HG03108 (cell line): ENCODE results near the gene USP17L17.
"Not testable (repeated sequence)": the region's sequence is repeated elsewhere in the genome, so short reads cannot be mapped to it uniquely, and the experiment has no call there.

Source experiments
- ATAC-seq: cut with Tn5 transposase; IDR thresholded peaks from one replicate; pipeline ENCODE4 v1.9.1; 2021; ENCODE audit warnings: moderate library complexity; ENCODE audit not compliant: unreplicated experiment

The USP17L17 gene, protein sequence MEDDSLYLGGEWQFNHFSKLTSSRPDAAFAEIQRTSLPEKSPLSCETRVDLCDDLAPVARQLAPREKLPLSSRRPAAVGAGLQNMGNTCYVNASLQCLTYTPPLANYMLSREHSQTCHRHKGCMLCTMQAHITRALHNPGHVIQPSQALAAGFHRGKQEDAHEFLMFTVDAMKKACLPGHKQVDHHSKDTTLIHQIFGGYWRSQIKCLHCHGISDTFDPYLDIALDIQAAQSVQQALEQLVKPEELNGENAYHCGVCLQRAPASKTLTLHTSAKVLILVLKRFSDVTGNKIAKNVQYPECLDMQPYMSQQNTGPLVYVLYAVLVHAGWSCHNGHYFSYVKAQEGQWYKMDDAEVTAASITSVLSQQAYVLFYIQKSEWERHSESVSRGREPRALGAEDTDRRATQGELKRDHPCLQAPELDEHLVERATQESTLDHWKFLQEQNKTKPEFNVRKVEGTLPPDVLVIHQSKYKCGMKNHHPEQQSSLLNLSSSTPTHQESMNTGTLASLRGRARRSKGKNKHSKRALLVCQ

DNA sequence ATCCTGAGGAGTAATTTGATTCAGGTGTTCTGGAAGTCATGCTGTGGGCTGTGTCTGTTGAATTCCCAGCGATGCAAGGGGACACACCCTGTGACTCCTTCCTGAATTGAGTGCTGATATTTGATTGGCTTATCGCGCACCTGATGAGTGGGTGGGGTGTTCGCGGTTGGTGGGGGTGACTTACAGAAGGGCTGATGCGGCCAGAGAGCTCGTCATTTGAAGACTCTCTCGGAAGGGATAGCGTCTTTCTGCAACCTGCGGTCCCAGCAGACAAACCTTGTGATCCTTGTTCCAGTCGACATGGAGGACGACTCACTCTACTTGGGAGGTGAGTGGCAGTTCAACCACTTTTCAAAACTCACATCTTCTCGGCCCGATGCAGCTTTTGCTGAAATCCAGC is at the start of gene USP17L17:
TSS of gene USP17L17 (plus strand) at position 301 of the 400 bp plus-strand sequence. CDS start at position 301, 0 bp downstream.
- not testable (repeated sequence) for ATAC-seq

DNA sequence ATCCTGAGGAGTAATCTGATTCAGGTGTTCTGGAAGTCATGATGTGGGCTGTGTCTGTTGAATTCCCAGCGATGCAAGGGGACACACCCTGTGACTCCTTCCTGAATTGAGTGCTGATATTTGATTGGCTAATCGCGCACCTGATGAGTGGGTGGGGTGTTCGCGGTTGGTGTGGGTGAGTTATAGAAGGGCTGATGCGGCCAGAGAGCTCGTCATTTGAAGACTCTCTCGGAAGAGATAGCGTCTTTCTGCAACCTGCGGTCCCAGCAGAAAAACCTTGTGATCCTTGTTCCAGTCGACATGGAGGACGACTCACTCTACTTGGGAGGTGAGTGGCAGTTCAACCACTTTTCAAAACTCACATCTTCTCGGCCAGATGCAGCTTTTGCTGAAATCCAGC is 33.3 kb upstream of the USP17L17 start, which contains the start of gene USP17L10:
TSS of gene USP17L10 (plus strand) at position 301 of the 400 bp plus-strand sequence. CDS start at position 301, 0 bp downstream.
- not testable (repeated sequence) for ATAC-seq

DNA sequence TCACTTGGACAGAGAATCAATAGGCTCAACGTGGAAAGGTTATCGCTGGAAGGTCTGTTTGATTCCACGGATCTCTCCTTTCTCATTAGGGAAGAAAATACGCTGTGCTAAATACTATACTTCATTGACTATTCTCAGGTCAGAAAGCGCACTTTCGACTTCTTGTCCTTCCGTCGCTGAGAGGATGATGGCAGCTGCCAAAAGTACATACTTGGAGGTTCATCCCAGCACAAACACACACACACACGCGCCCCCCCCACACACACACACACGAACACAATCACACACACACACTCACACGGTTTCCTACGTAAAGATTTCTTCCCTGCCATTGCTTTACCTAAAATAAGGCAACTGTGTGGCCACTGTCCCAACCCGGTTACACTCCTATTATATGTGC is 29.0 kb upstream of the USP17L17 start:
- not testable (repeated sequence) for ATAC-seq

DNA sequence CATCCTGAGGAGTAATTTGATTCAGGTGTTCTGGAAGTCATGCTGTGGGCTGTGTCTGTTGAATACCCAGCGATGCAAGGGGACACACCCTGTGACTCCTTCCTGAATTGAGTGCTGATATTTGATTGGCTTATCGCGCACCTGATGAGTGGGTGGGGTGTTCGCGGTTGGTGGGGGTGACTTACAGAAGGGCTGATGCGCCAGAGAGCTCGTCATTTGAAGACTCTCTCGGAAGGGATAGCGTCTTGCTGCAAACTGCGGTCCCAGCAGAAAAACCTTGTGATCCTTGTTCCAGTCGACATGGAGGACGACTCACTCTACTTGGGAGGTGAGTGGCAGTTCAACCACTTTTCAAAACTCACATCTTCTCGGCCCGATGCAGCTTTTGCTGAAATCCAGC is 28.6 kb upstream of the USP17L17 start, which contains the start of gene USP17L11:
TSS of gene USP17L11 (plus strand) at position 301 of the 400 bp plus-strand sequence. CDS start at position 301, 0 bp downstream.
- ATAC-seq: not testable (repeated sequence)

DNA sequence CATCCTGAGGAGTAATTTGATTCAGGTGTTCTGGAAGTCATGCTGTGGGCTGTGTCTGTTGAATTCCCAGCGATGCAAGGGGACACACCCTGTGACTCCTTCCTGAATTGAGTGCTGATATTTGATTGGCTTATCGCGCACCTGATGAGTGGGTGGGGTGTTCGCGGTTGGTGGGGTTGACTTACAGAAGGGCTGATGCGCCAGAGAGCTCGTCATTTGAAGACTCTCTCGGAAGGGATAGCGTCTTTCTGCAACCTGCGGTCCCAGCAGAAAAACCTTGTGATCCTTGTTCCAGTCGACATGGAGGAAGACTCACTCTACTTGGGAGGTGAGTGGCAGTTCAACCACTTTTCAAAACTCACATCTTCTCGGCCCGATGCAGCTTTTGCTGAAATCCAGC is 23.8 kb upstream of the USP17L17 start, which contains the start of gene USP17L12:
TSS of gene USP17L12 (plus strand) at position 301 of the 400 bp plus-strand sequence. CDS start at position 301, 0 bp downstream.
- not testable (repeated sequence) for ATAC-seq

DNA sequence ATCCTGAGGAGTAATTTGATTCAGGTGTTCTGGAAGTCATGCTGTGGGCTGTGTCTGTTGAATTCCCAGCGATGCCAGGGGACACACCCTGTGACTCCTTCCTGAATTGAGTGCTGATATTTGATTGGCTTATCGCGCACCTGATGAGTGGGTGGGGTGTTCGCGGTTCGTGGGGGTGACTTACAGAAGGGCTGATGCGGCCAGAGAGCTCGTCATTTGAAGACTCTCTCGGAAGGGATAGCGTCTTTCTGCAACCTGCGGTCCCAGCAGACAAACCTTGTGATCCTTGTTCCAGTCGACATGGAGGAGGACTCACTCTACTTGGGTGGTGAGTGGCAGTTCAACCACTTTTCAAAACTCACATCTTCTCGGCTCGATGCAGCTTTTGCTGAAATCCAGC is 19.1 kb upstream of the USP17L17 start, which contains the start of gene USP17L13:
TSS of gene USP17L13 (plus strand) at position 301 of the 400 bp plus-strand sequence. CDS start at position 301, 0 bp downstream.
- ATAC-seq: not testable (repeated sequence)

DNA sequence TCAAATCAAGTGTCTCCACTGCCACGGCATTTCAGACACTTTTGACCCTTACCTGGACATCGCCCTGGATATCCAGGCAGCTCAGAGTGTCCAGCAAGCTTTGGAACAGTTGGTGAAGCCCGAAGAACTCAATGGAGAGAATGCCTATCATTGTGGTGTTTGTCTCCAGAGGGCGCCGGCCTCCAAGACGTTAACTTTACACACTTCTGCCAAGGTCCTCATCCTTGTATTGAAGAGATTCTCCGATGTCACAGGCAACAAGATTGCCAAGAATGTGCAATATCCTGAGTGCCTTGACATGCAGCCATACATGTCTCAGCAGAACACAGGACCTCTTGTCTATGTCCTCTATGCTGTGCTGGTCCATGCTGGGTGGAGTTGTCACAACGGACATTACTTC is 13.4 kb upstream of the USP17L17 start:
- ATAC-seq: not testable (repeated sequence)

DNA sequence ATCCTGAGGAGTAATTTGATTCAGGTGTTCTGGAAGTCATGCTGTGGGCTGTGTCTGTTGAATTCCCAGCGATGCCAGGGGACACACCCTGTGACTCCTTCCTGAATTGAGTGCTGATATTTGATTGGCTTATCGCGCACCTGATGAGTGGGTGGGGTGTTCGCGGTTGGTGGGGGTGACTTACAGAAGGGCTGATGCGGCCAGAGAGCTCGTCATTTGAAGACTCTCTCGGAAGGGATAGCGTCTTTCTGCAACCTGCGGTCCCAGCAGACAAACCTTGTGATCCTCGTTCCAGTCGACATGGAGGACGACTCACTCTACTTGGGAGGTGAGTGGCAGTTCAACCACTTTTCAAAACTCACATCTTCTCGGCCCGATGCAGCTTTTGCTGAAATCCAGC is 9.6 kb upstream of the USP17L17 start, which contains the start of gene USP17L15:
TSS of gene USP17L15 (plus strand) at position 301 of the 400 bp plus-strand sequence. CDS start at position 301, 0 bp downstream.
- ATAC-seq: not testable (repeated sequence)

DNA sequence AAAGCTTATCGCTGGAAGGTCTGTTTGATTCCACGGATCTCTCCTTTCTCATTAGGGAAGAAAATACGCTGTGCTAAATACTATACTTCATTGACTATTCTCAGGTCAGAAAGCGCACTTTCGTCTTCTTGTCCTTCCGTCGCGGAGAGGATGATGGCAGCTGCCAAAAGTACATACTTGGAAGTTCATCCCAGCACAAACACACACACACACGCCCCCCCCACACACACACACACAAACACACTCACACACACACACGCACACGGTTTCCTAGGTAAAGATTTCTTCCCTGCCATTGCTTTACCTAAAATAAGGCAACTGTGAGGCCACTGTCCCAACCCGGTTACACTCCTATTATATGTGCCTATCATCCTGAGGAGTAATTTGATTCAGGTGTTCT is 5.2 kb upstream of the USP17L17 start:
- not testable (repeated sequence) for ATAC-seq

DNA sequence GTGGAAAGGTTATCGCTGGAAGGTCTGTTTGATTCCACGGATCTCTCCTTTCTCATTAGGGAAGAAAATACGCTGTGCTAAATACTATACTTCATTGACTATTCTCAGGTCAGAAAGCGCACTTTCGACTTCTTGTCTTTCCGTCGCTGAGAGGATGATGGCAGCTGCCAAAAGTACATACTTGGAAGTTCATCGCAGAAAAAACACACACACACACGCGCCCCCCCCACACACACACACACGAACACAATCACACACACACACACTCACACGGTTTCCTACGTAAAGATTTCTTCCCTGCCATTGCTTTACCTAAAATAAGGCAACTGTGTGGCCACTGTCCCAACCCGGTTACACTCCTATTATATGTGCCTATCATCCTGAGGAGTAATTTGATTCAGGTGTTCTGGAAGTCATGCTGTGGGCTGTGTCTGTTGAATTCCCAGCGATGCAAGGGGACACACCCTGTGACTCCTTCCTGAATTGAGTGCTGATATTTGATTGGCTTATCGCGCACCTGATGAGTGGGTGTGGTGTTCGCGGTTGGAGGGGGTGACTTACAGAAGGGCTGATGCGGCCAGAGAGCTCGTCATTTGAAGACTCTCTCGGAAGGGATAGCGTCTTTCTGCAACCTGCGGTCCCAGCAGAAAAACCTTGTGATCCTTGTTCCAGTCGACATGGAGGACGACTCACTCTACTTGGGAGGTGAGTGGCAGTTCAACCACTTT is 4.4 kb downstream of the USP17L17 start, which contains the start of gene USP17L18:
TSS of gene USP17L18 (plus strand) at position 678 of the 728 bp plus-strand sequence. CDS start at position 678, 0 bp downstream.
- ATAC-seq: not testable (repeated sequence)

DNA sequence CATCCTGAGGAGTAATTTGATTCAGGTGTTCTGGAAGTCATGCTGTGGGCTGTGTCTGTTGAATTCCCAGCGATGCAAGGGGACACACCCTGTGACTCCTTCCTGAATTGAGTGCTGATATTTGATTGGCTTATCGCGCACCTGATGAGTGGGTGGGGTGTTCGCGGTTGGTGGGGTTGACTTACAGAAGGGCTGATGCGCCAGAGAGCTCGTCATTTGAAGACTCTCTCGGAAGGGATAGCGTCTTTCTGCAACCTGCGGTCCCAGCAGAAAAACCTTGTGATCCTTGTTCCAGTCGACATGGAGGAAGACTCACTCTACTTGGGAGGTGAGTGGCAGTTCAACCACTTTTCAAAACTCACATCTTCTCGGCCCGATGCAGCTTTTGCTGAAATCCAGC is 9.4 kb downstream of the USP17L17 start, which contains the start of gene USP17L19:
TSS of gene USP17L19 (plus strand) at position 301 of the 400 bp plus-strand sequence. CDS start at position 301, 0 bp downstream.
- not testable (repeated sequence) for ATAC-seq

DNA sequence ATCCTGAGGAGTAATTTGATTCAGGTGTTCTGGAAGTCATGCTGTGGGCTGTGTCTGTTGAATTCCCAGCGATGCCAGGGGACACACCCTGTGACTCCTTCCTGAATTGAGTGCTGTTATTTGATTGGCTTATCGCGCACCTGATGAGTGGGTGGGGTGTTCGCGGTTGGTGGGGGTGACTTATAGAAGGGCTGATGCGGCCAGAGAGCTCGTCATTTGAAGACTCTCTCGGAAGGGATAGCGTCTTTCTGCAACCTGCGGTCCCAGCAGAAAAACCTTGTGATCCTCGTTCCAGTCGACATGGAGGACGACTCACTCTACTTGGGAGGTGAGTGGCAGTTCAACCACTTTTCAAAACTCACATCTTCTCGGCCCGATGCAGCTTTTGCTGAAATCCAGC is 14.1 kb downstream of the USP17L17 start, which contains the start of gene USP17L20:
TSS of gene USP17L20 (plus strand) at position 301 of the 400 bp plus-strand sequence. CDS start at position 301, 0 bp downstream.
- not testable (repeated sequence) for ATAC-seq

DNA sequence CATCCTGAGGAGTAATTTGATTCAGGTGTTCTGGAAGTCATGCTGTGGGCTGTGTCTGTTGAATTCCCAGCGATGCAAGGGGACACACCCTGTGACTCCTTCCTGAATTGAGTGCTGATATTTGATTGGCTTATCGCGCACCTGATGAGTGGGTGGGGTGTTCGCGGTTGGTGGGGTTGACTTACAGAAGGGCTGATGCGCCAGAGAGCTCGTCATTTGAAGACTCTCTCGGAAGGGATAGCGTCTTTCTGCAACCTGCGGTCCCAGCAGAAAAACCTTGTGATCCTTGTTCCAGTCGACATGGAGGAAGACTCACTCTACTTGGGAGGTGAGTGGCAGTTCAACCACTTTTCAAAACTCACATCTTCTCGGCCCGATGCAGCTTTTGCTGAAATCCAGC is 18.9 kb downstream of the USP17L17 start, which contains the start of gene USP17L21:
TSS of gene USP17L21 (plus strand) at position 301 of the 400 bp plus-strand sequence. CDS start at position 301, 0 bp downstream.
- ATAC-seq: not testable (repeated sequence)

DNA sequence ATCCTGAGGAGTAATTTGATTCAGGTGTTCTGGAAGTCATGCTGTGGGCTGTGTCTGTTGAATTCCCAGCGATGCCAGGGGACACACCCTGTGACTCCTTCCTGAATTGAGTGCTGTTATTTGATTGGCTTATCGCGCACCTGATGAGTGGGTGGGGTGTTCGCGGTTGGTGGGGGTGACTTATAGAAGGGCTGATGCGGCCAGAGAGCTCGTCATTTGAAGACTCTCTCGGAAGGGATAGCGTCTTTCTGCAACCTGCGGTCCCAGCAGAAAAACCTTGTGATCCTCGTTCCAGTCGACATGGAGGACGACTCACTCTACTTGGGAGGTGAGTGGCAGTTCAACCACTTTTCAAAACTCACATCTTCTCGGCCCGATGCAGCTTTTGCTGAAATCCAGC is 23.6 kb downstream of the USP17L17 start, which contains the start of gene USP17L22:
TSS of gene USP17L22 (plus strand) at position 301 of the 400 bp plus-strand sequence. CDS start at position 301, 0 bp downstream.
- ATAC-seq: not testable (repeated sequence)

DNA sequence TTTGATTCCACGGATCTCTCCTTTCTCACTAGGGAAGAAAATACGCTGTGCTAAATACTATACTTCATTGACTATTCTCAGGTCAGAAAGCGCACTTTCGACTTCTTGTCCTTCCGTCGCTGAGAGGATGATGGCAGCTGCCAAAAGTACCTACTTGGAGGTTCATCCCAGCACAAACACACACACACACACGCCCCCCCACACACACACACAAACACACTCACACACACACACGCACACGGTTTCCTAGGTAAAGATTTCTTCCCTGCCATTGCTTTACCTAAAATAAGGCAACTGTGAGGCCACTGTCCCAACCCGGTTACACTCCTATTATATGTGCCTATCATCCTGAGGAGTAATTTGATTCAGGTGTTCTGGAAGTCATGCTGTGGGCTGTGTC is 28.0 kb downstream of the USP17L17 start:
- ATAC-seq: not testable (repeated sequence)
